Ishikawa (cell line): ENCODE measurements around the gene FN3KRP.

Source experiments
- CEBPB ChIP-seq: IDR thresholded peaks from 2 replicates; pipeline ENCODE4 v1.6.1; 2012
- CREB1 ChIP-seq: IDR thresholded peaks from 2 replicates; pipeline ENCODE4 v1.6.1; 2012; ENCODE audit warnings: low read depth
- EGR1 ChIP-seq: IDR thresholded peaks from 2 replicates; pipeline ENCODE4 v1.6.1; 2012
- EP300 ChIP-seq: IDR thresholded peaks from 2 replicates; pipeline ENCODE4 v1.6.1; 2012; ENCODE audit warnings: borderline replicate concordance
- FOXM1 ChIP-seq: IDR thresholded peaks from 2 replicates; pipeline ENCODE4 v1.6.1; 2012; ENCODE audit warnings: low read depth, borderline replicate concordance
- MAX ChIP-seq: IDR thresholded peaks from 2 replicates; pipeline ENCODE4 v1.6.1; 2012
- NFIC ChIP-seq: IDR thresholded peaks from 2 replicates; pipeline ENCODE4 v1.6.1; 2012
- RAD21 ChIP-seq: IDR thresholded peaks from 2 replicates; pipeline ENCODE4 v1.6.1; 2012; ENCODE audit warnings: low read depth
- REST ChIP-seq: IDR thresholded peaks from 2 replicates; pipeline ENCODE4 v1.6.1; 2012; ENCODE audit warnings: low read depth, mild to moderate bottlenecking
- TAF1 ChIP-seq: IDR thresholded peaks from 2 replicates; pipeline ENCODE4 v1.6.1; 2012; ENCODE audit warnings: low read depth, mild to moderate bottlenecking
- TCF12 ChIP-seq: IDR thresholded peaks from 2 replicates; pipeline ENCODE4 v1.6.1; 2012; ENCODE audit warnings: low read depth
- TEAD4 ChIP-seq: IDR thresholded peaks from 2 replicates; pipeline ENCODE4 v1.6.1; 2012
- USF1 ChIP-seq: IDR thresholded peaks from 2 replicates; pipeline ENCODE4 v1.6.1; 2012
- YY1 ChIP-seq: IDR thresholded peaks from 2 replicates; pipeline ENCODE4 v1.6.1; 2012; ENCODE audit warnings: low read depth
- ZBTB7A ChIP-seq: IDR thresholded peaks from 2 replicates; pipeline ENCODE4 v1.6.1; 2012; ENCODE audit warnings: low read depth

Gene FN3KRP

GRCh38 chr17:82710499-82711232 lies 5.8 kb upstream of the FN3KRP start:
- no peak for TF ChIP-seq RAD21
- no peak for TF ChIP-seq MAX
- no peak for TF ChIP-seq TCF12
- no peak for TF ChIP-seq EP300
- TF ChIP-seq ZBTB7A: no peak
- no peak for TF ChIP-seq FOXM1
- no peak for TF ChIP-seq REST
- TF ChIP-seq CEBPB: no peak
- no peak for TF ChIP-seq TAF1

GRCh38 chr17:82713071-82713723 lies 3.3 kb upstream of the FN3KRP start:
- TF ChIP-seq TAF1 (no peak), RAD21 (no peak), CREB1 (no peak), MAX (no peak), USF1 (no peak), ZBTB7A (no peak), EP300 (no peak), TCF12 (no peak), REST (no peak), TEAD4 (no peak), CEBPB (no peak), YY1 (no peak), FOXM1 (no peak), NFIC (no peak), EGR1 (no peak)

GRCh38 chr17:82718986-82719685 lies 2.6 kb downstream of the FN3KRP start:
- no peak for TF ChIP-seq RAD21
- no peak for TF ChIP-seq YY1
- no peak for TF ChIP-seq MAX
- TF ChIP-seq TAF1: no peak
- no peak for TF ChIP-seq CEBPB
- TF ChIP-seq EGR1: no peak
- no peak for TF ChIP-seq EP300
- TF ChIP-seq CREB1: no peak
- no peak for TF ChIP-seq FOXM1
- TF ChIP-seq TEAD4: no peak
- TF ChIP-seq REST: no peak
- TF ChIP-seq TCF12: no peak
- no peak for TF ChIP-seq USF1
- no peak for TF ChIP-seq ZBTB7A
- TF ChIP-seq NFIC: no peak

- TF ChIP-seq CREB1 (no peak), TEAD4 (no peak), YY1 (no peak), MAX (no peak), TCF12 (no peak), REST (no peak), EP300 (no peak), FOXM1 (no peak), EGR1 (no peak), RAD21 (no peak), NFIC (no peak), ZBTB7A (no peak)
Measured at GRCh38 chr17:82720204-82720603, 3.7 kb downstream of the FN3KRP start.
